Kidney capillary endothelial cell (primary cell): Measurements from ENCODE around the gene BEST1.

ENCODE experiments used
- DNase-seq: peaks from one replicate; pipeline ENCODE4 v3.0.0-alpha.2; 2018; ENCODE audit warnings: low spot score

BEST1 gene

GRCh38 chr11:61950035-61950547 lies at the start of gene BEST1:
TSS of gene BEST1 (plus strand) at chr11:61950351. CDS start at chr11:61951807, 1,456 bp downstream.
- DNase-seq = no peak

- no peak for DNase-seq
Observed at GRCh38 chr11:61901397-61901796, 48.8 kb upstream of the BEST1 start.

- DNase-seq = no peak
Observed at GRCh38 chr11:61902313-61902712, 47.8 kb upstream of the BEST1 start.

GRCh38 chr11:61903845-61904244 lies 46.3 kb upstream of the BEST1 start:
- no peak for DNase-seq

GRCh38 chr11:61904539-61905048 lies 45.6 kb upstream of the BEST1 start:
- no peak for DNase-seq

GRCh38 chr11:61905067-61905696 lies 45.0 kb upstream of the BEST1 start:
- no peak for DNase-seq

GRCh38 chr11:61905801-61906521 lies 44.2 kb upstream of the BEST1 start:
- no peak for DNase-seq

GRCh38 chr11:61906522-61906909 lies 43.6 kb upstream of the BEST1 start:
- no peak for DNase-seq

- no peak for DNase-seq
Observed at GRCh38 chr11:61907282-61907681, 42.9 kb upstream of the BEST1 start.

GRCh38 chr11:61907871-61908729 lies 42.1 kb upstream of the BEST1 start:
- no peak for DNase-seq

GRCh38 chr11:61908730-61909316 lies 41.3 kb upstream of the BEST1 start:
- no peak for DNase-seq

GRCh38 chr11:61910187-61911127 lies 39.7 kb upstream of the BEST1 start:
- DNase-seq = no peak

GRCh38 chr11:61911128-61911700 lies 38.9 kb upstream of the BEST1 start:
- no peak for DNase-seq

GRCh38 chr11:61911701-61912529 lies 38.2 kb upstream of the BEST1 start:
- no peak for DNase-seq

- no peak for DNase-seq
Observed at GRCh38 chr11:61912530-61912898, 37.6 kb upstream of the BEST1 start.

GRCh38 chr11:61912991-61913698 lies 37.0 kb upstream of the BEST1 start:
- DNase-seq = no peak

GRCh38 chr11:61913699-61914395 lies 36.3 kb upstream of the BEST1 start:
- no peak for DNase-seq

GRCh38 chr11:61914471-61915171 lies 35.5 kb upstream of the BEST1 start:
- DNase-seq = no peak
